Gastroesophageal sphincter (tissue), 4 donors: Measurements from ENCODE around the gene MEF2C. TPM values are rescaled to one million over a fixed set of nuclear protein-coding genes. Genes with fewer than 3 reads are reported as not detected.
A peak's percentile ranks its signal among the peaks of the same experiment; 100 is the strongest.
"Not testable (repeated sequence)": the region's sequence is repeated elsewhere in the genome, so short reads cannot be mapped to it uniquely, and the experiment has no call there.

Experiments used
- ATAC-seq: fragments of 150-250 bp; one replicate; pipeline ENCODE4 v1.9.1; 2016; ENCODE audit warnings: mild to moderate bottlenecking, moderate library complexity
- H3K27ac ChIP-seq, 4 donors: fragments of 200-600 bp; sonication (generic) in 3 of 4; 1 replicate in 3 of 4; 2 replicates in 1 of 4; pipeline ENCODE4 v1.5.1; 2016 to 2019
- H3K27me3 ChIP-seq: fragments of 200-600 bp; sonication (generic); one replicate; pipeline ENCODE4 v1.5.1; 2019
- H3K36me3 ChIP-seq, 2 donors: fragments of 200-600 bp; sonication (generic); one replicate each; pipeline ENCODE4 v1.5.1; 2019; ENCODE audit warnings: control low read depth in 1 of 2
- H3K4me1 ChIP-seq, 3 donors: fragments of 200-600 bp; sonication (generic); 1 replicate in 2 of 3; 2 replicates in 1 of 3; pipeline ENCODE4 v1.5.1; 2016 to 2019; ENCODE audit warnings: control low read depth in 2 of 3
- H3K4me3 ChIP-seq, 2 donors: fragments of 200-600 bp; sonication (generic); one replicate each; pipeline ENCODE4 v1.5.1; 2019; ENCODE audit warnings: mild to moderate bottlenecking in 1 of 2, moderate library complexity in 1 of 2
- H3K9me3 ChIP-seq, 3 donors: fragments of 200-600 bp; sonication (generic); one replicate each; pipeline ENCODE4 v1.5.1; 2017 to 2019; ENCODE audit warnings: control low read depth in 2 of 3
- EP300 ChIP-seq: sonication (generic); formaldehyde crosslinking; IDR thresholded peaks from one replicate; pipeline ENCODE4 v1.6.1; 2017; ENCODE audit warnings: antibody characterized with exemption, mild to moderate bottlenecking
- POLR2A ChIP-seq, 2 donors: fragments of 450-650 bp; IDR thresholded peaks; one replicate each; pipeline ENCODE4 v1.6.1; 2017; ENCODE audit warnings: antibody characterized with exemption in 2 of 2, mild to moderate bottlenecking in 2 of 2, moderate library complexity in 1 of 2
- POLR2AphosphoS5 ChIP-seq: sonication (generic); formaldehyde crosslinking; IDR thresholded peaks from one replicate; pipeline ENCODE4 v1.6.1; 2017; ENCODE audit warnings: antibody characterized with exemption
- WGBS, 2 donors: methylation state at CpG; one replicate each; pipeline ENCODE4 v1.1.5; 2018; ENCODE audit warnings: low coverage in 1 of 2; 5-methylcytosine and 5-hydroxymethylcytosine counted together
- total RNA-seq, 4 donors: library from RNA; depleted of rRNA; stranded (reverse); fragments of >200 nt; gene quantifications; one replicate each; pipeline ENCODE4 v1.1.0, GENCODE V29; 2016
- TF ChIP-seq, protein P1 (sequence below), 4 experiments: fragments of 200-600 bp in 2 of 4; fragments of 450-650 bp in 2 of 4; sonication (generic) in 1 of 4; IDR thresholded peaks; one replicate each; pipeline ENCODE4 v1.5.1; 2017 to 2019; ENCODE audit warnings: antibody characterized with exemption in 4 of 4, mild to moderate bottlenecking in 2 of 4, moderate library complexity in 2 of 4

Gene MEF2C
- total RNA-seq, 4 donors from 2014 or later, result 23.1 to 66.9 (median 29.5) TPM

DNA sequence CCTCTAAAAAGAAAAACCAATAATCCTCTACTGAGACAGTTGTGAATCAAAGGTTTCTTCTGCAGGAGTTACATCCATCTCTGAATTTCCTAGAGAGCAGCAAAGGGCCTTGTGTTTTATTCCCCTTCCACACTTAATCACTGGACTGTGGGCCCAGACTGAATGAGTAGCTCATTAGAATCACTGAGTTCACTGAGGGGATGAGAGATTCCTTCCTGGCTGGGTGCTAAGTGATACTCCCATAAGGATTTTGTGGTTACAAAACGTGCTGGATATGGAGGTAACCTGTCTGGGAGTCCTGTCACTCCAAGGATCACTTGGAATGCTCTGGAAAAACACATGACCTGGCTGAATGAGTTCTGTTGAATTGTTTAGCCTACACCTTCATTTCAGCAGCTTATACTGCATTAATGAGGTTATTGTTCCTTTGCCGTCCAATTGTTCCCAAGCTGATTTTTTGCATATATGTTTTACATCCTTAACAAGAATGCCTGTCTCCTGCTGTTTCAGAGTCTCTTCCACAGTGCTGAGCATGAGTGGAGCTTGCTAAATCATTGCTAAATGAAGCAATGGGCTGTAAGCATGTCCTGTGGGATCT is 82.9 kb downstream of the MEF2C start:
- Histone ChIP-seq H3K27ac (no peak overlapping the region), H3K4me1 (no peaks in the 10 kb centered on the region), H3K4me3 (no peak overlapping the region), H3K27me3 (no peaks in the 10 kb centered on the region), H3K9me3 (no peaks in the 10 kb centered on the region), H3K36me3 (peaks cover 0 to 31% of the 10 kb centered on the region in 2 donors)
- no peak for ATAC-seq
- WGBS, 2 donors, result 71 to 79% methylated on average over 2 of the region's 2 CpGs
- TF ChIP-seq POLR2AphosphoS5 (no peak), EP300 (no peak), POLR2A (IDR thresholded peaks at IDR 0.05) (no peak)
- TF ChIP-seq, protein P1, sequence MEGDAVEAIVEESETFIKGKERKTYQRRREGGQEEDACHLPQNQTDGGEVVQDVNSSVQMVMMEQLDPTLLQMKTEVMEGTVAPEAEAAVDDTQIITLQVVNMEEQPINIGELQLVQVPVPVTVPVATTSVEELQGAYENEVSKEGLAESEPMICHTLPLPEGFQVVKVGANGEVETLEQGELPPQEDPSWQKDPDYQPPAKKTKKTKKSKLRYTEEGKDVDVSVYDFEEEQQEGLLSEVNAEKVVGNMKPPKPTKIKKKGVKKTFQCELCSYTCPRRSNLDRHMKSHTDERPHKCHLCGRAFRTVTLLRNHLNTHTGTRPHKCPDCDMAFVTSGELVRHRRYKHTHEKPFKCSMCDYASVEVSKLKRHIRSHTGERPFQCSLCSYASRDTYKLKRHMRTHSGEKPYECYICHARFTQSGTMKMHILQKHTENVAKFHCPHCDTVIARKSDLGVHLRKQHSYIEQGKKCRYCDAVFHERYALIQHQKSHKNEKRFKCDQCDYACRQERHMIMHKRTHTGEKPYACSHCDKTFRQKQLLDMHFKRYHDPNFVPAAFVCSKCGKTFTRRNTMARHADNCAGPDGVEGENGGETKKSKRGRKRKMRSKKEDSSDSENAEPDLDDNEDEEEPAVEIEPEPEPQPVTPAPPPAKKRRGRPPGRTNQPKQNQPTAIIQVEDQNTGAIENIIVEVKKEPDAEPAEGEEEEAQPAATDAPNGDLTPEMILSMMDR (IDR thresholded peaks at IDR 0.05), result no peak

DNA sequence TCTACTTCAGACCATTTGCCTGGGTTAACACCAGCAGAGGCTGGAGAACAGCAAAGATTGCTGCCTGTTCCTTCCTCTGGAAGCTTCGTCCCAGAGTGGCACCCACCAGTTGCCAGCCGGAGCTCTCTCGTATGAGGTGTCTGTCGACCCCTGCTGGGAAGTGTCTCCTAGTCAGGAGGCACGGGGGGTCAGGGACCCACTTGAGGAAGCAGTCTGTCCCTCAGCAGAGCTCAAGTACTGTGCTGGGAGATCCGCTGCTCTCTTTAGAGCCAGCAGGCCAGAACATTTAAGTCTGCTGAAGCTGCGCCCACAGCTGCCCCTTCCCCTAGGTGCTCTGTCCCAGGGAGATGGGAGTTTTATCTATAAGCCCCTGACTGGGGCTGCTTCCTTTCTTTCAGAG is 84.1 kb downstream of the MEF2C start:
- not testable (repeated sequence) for H3K4me1 ChIP-seq, H3K27me3 ChIP-seq, H3K4me3 ChIP-seq, H3K9me3 ChIP-seq, ATAC-seq, H3K27ac ChIP-seq
- 90 to 100% methylated on average over 1 to 2 of the region's 7 CpGs for WGBS, 2 donors
- H3K36me3 ChIP-seq, result peaks cover 0 to 23% of the 10 kb centered on the region in 2 donors

DNA sequence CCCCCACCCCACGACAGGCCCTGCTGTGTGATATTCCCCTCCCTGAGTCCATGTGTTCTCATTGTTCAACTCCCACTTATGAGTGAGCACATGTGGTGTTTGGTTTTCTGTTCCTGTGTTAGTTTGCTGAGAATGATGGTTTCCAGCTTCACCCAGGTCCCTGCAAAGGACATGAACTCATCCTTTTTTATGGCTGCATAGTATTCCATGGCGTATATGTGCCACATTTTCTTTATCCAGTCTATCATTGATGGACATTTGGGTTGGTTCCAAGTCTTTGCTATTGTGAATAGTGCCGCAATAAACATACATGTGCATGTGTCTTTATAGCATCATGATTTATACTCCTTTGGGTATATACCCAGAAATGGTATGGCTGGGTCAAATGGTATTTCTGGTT is 89.2 kb downstream of the MEF2C start:
- H3K27ac ChIP-seq, H3K4me1 ChIP-seq, ATAC-seq, H3K4me3 ChIP-seq, H3K9me3 ChIP-seq, H3K36me3 ChIP-seq, H3K27me3 ChIP-seq: not testable (repeated sequence)
- WGBS, 2 donors, result 83 to 100% methylated on average over 2 to 3 of the region's 3 CpGs

DNA sequence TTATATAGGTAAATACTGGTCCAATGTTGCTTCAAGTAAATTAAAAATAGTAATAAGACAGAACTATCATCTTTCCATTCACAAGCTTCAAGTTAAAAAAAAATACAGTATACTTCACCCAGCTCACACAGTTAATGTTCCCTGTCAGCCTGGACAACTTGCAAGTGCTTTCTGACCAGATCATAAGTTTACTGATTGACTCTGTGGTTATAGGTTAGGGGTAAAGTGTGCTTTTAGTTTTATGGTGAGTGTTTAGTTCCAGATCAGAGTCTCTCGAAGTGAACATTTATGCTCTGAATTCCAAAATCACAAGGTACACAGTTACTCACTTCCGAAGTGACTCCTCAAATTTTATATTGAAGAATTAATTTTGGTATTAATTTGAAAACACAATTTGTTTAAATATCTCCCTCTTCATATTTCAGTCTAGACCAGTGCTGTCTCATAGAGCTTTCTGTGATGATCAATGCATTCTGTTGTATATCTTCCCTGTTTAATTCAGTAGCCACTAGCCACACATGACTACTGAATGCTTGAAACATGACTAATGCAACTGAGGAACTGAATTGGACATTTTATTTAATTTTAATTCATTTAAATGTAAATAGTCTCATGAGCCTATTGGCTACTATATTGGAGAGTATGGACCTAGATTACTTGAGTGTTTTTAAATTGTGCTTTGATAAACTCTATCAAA is 90.7 kb downstream of the MEF2C start:
- WGBS, 2 donors, result 67 to 88% methylated on average over 2 of the region's 2 CpGs
- TF ChIP-seq POLR2A (IDR thresholded peaks at IDR 0.05) (no peak), POLR2AphosphoS5 (no peak)
- H3K27me3 ChIP-seq, result no peaks in the 10 kb centered on the region
- no peak for ATAC-seq
- H3K27ac ChIP-seq, result no peak overlapping the region
- H3K4me1 ChIP-seq, result peaks cover 0 to under 1% (median 0%) of the 10 kb centered on the region in 3 donors
- H3K9me3 ChIP-seq, result no peaks in the 10 kb centered on the region
- no peak overlapping the region for H3K4me3 ChIP-seq
- H3K36me3 ChIP-seq, result no peaks in the 10 kb centered on the region

DNA sequence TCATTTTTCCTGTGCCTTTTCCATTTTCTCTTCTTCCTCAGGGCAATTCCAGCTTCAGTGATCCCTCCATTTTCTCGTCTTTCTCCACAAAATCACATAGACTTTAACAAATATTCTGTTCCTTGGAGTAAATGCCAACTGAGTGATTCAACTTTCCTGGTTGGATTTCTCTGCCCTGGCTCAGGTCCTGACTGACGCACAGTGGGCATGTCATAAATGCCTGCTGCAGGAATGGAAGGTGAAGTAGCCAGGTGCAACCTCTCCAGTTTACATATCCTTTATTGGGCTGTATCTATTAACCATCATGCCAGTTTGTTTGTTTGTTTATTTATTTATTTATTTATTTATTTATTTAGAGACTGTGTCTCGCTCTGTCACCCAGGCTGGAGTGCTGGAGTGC is 95.1 kb downstream of the MEF2C start:
- 85 to 93% methylated on average over 2 to 3 of the region's 3 CpGs for WGBS, 2 donors
- H3K9me3 ChIP-seq, result no peaks in the 10 kb centered on the region
- H3K4me1 ChIP-seq, result peaks cover 0 to 31% (median 2%) of the 10 kb centered on the region in 3 donors
- H3K27me3 ChIP-seq, result no peaks in the 10 kb centered on the region
- no peak overlapping the region for H3K4me3 ChIP-seq
- no peak overlapping the region for H3K27ac ChIP-seq
- TF ChIP-seq EP300 (no peak), POLR2A (IDR thresholded peaks at IDR 0.05) (no peak)
- H3K36me3 ChIP-seq, result no peaks in the 10 kb centered on the region
- ATAC-seq, result no peak

DNA sequence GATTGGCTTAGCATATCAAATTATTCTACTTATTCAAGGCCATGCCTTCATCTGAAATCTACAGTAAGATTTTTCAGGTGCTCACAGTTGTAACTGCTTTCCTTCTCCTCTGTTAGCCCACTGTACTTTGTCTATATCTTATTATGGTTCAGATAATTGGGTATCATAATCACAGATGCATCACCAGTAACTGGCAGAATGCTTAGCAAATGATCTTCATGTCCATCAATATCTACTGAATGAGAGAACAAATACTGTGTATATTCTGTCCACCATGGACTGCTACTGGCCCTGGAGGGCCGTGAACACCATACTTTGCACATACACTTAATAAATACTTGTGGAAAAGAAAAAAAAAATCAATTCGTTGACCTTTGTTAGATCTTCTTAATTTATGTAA is 96.2 kb downstream of the MEF2C start:
- no peaks in the 10 kb centered on the region for H3K27me3 ChIP-seq
- no peaks in the 10 kb centered on the region for H3K36me3 ChIP-seq
- H3K9me3 ChIP-seq, result no peaks in the 10 kb centered on the region
- H3K4me1 ChIP-seq, result peaks cover 0 to 31% (median 2%) of the 10 kb centered on the region in 3 donors
- no peak overlapping the region for H3K4me3 ChIP-seq
- WGBS, 2 donors, result 73 to 87% methylated on average over 2 of the region's 2 CpGs
- H3K27ac ChIP-seq, result peak overlapping the region; percentile 35 to 82 (median 73)
- TF ChIP-seq POLR2A (IDR thresholded peaks at IDR 0.05) (no peak), POLR2AphosphoS5 (no peak), EP300 (no peak)
- TF ChIP-seq, protein P1 (IDR thresholded peaks at IDR 0.05), result no peak
- ATAC-seq, result no peak
